GM18508 (cell line): ENCODE results near the gene CDH18.

Experiments
- ATAC-seq: cut with Tn5 transposase; IDR thresholded peaks from one replicate; pipeline ENCODE4 v1.9.1; 2021; ENCODE audit warnings: moderate number of reproducible peaks; ENCODE audit not compliant: insufficient read depth, unreplicated experiment

CDH18 gene

GRCh38 chr5:19751326-19751725 is 236.7 kb downstream of the CDH18 start:
- no peak for ATAC-seq

- ATAC-seq: no peak
Measured at GRCh38 chr5:19745247-19745646, 242.8 kb downstream of the CDH18 start.

GRCh38 chr5:19739671-19740070 is 248.3 kb downstream of the CDH18 start:
- no peak for ATAC-seq

DNA sequence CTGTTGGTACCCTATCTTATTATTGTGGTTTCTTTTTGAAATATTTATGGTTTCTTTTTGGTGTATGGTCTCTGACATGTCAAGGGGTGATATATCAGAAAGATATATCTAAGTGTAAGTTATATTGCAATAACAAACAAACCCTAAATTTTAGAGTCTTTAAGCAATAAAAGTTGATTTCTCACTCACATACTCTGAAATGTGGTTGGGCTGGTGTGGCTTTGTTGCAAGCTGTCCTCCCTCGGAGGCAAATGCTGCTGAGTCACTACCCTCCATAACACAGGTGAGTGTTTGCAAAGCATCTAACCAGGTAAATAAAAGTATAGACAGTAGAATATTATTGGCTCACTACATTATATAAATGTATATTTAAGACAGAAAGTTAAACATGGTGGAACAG is 253.2 kb downstream of the CDH18 start:
- no peak for ATAC-seq

- ATAC-seq: no peak
Measured at GRCh38 chr5:19733612-19734495, 254.1 kb downstream of the CDH18 start.

DNA sequence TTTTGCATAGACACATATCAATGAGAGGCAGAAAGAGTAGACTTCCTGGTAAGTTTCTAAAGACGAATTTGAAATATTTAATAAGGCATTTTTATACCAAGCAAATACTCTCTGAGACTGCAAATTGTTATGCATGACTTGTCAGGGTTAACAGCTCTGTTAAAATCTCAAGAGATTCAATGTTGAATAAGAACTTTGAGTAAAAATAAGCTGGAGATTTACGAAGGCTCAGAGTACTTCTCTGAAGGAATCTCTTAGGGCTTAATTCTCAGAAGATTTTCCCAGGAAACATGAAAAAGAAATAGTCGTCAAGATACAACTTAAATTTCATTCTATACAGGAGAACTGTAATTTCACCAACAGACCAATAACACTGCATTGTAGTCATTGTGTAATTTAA is 259.4 kb downstream of the CDH18 start:
- ATAC-seq: no peak

GRCh38 chr5:19719109-19719508 is 268.9 kb downstream of the CDH18 start:
- no peak for ATAC-seq

GRCh38 chr5:19713740-19714139 is 274.3 kb downstream of the CDH18 start:
- no peak for ATAC-seq

GRCh38 chr5:19709403-19709802 is 278.6 kb downstream of the CDH18 start:
- ATAC-seq: no peak

DNA sequence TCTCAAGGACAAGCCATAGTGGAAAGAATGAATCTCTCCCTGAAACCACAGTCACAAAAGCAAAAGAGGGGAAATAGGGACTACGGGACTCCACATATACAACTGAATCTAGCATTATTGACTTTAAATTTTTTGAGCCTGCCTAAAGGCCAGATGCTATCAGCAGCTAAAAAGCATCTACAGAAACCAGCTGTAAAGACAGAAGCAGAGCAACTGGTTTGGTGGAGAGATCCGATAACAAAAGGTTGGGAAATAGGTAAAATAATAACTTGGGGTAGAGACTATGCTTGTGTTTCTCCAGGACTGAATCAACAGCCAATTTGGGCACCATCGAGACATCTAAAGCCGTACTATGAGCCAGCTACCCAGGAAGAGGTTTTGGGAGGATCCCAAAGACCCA is 281.2 kb downstream of the CDH18 start:
- ATAC-seq: no peak

DNA sequence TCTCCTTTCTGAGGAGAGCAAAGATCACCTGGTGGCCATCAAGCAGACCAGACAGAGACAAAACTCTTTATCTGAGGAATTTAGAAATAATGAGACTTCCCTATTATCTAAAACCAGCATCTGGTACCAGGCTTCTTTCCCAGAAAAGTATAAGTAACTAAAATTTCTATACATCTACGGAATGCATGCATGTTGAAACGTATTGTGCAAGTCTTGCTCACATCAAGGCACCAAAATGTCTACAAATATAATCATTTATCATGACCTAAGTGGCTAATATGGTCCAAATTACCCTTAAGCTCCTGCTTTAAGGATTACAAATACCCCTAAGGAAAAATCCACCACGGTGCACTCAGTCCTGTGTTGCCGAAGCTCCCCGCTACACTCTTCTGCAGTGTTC is 286.3 kb downstream of the CDH18 start:
- no peak for ATAC-seq

DNA sequence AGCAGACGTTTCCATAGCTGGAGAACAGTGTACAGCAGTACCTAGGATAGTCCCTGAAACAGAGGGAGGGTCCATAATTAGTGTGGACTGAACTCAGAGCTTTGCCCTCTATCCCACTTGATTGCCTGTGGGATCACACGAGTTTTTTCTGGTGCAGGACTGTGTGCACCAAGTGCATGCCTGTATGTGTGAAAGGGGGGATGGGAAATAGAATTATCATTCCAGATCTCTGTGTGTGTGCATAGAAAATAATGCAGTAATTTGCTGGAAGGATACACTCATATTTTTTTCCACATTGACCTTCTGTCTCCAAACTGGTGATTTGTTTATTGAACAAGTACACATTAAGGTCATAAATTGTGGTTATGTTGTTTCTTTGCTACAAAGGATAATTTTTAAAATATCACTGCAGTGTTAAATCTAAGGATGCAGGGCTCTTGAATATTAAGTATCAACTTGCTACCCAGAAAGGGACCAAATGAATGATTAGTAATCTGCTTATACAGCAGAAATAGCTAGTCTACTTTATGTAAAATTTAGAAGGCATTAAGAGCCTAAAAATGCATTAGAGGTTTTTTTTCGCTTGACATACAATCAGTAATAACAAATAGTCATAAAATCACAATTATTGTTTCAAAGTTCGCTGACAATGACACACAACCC is 292.9 kb downstream of the CDH18 start:
- ATAC-seq: no peak

DNA sequence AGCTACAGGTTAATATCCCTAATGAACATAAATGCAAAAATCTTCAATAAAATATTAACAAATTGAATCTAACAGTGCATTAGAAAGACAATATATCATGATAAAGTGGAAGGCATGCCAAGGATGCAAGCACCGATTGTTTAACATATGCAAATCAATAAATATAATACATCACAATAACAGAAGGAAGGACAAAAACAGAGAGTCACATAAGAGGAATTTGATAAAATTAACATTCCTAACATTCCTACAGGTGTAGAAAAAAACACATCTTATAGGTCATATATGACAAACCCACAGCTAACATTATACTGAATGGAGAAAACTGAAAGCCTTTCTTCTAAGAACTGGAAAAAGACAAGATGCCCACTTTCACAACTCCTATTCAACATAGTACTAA is 297.0 kb downstream of the CDH18 start:
- no peak for ATAC-seq

GRCh38 chr5:19685473-19685872 is 302.5 kb downstream of the CDH18 start:
- ATAC-seq: no peak

- no peak for ATAC-seq
Measured at GRCh38 chr5:19676895-19677294, 311.1 kb downstream of the CDH18 start.

- ATAC-seq: no peak
Measured at GRCh38 chr5:19660679-19661078, 327.3 kb downstream of the CDH18 start.

DNA sequence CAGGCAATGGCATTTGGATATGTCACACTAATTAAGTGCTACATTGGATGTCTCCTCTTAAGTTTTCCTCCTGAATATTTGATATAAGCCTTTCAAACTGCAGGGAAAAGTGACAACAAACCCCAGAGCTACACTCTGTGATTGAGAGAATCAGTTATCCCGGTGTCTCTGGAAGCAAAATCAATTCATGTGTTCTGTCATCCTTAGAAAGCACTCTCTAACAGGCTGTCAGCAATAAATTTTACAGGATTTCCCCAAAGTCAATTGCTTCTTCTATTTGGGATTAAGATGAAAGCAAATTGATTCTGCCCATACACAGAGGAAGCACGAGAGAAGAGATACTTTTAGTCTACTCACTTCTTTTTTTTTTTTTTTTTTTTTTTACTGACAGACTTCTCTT is 332.4 kb downstream of the CDH18 start:
- no peak for ATAC-seq

- ATAC-seq: no peak
Measured at GRCh38 chr5:19638461-19638860, 349.5 kb downstream of the CDH18 start.

DNA sequence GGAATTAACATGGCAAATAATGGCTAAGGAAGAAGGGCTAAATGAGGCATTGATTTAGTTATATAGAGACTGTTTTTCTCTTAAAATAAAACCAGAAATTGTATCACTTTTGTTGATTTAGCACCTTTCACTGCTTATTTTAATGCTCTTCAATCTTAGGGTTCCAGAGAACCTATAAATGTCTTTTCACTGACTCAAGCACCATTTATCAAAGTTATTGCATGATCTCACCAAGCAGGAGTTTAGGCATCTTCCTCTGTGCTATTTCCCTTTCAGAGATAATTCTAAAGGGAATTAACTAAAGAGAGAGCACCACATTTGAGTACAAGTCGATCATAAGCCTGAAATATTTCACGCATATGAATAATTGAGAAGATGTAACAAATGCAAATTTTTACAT is 357.1 kb downstream of the CDH18 start:
- ATAC-seq: no peak

DNA sequence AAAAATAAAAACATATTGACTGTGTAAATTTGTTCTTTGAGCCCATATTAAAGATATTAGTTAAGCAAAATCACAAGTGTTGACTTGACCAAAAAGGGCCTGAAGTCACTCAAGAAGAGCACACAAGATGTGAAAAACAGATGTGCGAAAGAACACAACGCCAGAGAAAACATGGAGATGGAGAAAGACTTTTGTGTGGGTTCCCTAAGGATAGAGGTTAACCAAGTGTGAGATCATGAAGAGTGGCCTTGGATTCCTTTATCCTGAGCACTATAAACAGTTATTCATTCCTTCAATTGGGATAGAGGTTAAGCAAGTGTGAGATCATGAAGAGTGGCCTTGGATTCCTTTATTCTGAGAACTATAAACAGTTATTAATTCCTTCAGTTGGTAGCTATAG is 361.8 kb downstream of the CDH18 start:
- no peak for ATAC-seq

- no peak for ATAC-seq
Measured at GRCh38 chr5:19625562-19625961, 362.4 kb downstream of the CDH18 start.

- ATAC-seq: no peak
Measured at GRCh38 chr5:19619571-19619970, 368.4 kb downstream of the CDH18 start.
